H9 (cell line): ENCODE results near the gene GRK4. TPM values are rescaled to one million over a fixed set of nuclear protein-coding genes. Genes with fewer than 3 reads are reported as not detected.

ENCODE experiments used
- DNase-seq: peaks from one replicate; pipeline ENCODE4 v3.0.0-alpha.2; 2017
- H2AFZ ChIP-seq: one replicate; pipeline ENCODE4 v1.6.1; 2013; ENCODE audit warnings: mild to moderate bottlenecking, low read length, control low read depth, moderate library complexity
- H2AK5ac ChIP-seq: 2 replicates; pipeline ENCODE4 v1.6.1; 2013; ENCODE audit warnings: low read length, control low read depth, mixed read lengths; ENCODE audit not compliant: insufficient read length
- H2BK120ac ChIP-seq: one replicate; pipeline ENCODE4 v1.6.1; 2013; ENCODE audit warnings: low read depth, mild to moderate bottlenecking, low read length, control low read depth, inconsistent platforms; ENCODE audit not compliant: poor library complexity, severe bottlenecking
- H2BK12ac ChIP-seq: 2 replicates; pipeline ENCODE4 v1.6.1; 2013; ENCODE audit warnings: low read length, control low read depth, mixed read lengths, low read depth; ENCODE audit not compliant: insufficient read length
- H2BK15ac ChIP-seq: 2 replicates; pipeline ENCODE4 v1.6.1; 2013; ENCODE audit warnings: low read depth, low read length, control low read depth
- H2BK20ac ChIP-seq: one replicate; pipeline ENCODE4 v1.6.1; 2013; ENCODE audit warnings: low read depth, mild to moderate bottlenecking, low read length, control low read depth, inconsistent platforms; ENCODE audit not compliant: poor library complexity, severe bottlenecking
- H2BK5ac ChIP-seq: 2 replicates; pipeline ENCODE4 v1.6.1; 2013; ENCODE audit warnings: low read length, control low read depth, mixed read lengths; ENCODE audit not compliant: insufficient read length
- H3K14ac ChIP-seq: 2 replicates; pipeline ENCODE4 v1.6.1; 2013; ENCODE audit warnings: low read length, control low read depth; ENCODE audit not compliant: insufficient read depth
- H3K18ac ChIP-seq: 2 replicates; pipeline ENCODE4 v1.6.1; 2013; ENCODE audit warnings: low read depth, mild to moderate bottlenecking, mixed read lengths, low read length, control low read depth; ENCODE audit not compliant: insufficient read length
- H3K23ac ChIP-seq: 2 replicates; pipeline ENCODE4 v1.6.1; 2013; ENCODE audit warnings: low read length, control low read depth, mixed read lengths, low read depth; ENCODE audit not compliant: insufficient read length
- H3K23me2 ChIP-seq: 2 replicates; pipeline ENCODE4 v1.6.1; 2013; ENCODE audit warnings: low read depth, mild to moderate bottlenecking, mixed read lengths, low read length, control low read depth; ENCODE audit not compliant: insufficient read length, poor library complexity, severe bottlenecking
- H3K27ac ChIP-seq: 2 replicates; pipeline ENCODE4 v1.5.1; 2013; ENCODE audit warnings: low read length, control low read depth, mixed read lengths, low read depth; ENCODE audit not compliant: insufficient read length
- H3K27me3 ChIP-seq: 2 replicates; pipeline ENCODE4 v1.6.1; 2013; ENCODE audit warnings: low read length, control low read depth, inconsistent platforms; ENCODE audit not compliant: insufficient read depth
- H3K4ac ChIP-seq: 2 replicates; pipeline ENCODE4 v1.6.1; 2013; ENCODE audit warnings: low read depth, mild to moderate bottlenecking, control low read depth, inconsistent platforms, low read length, moderate library complexity
- H3K4me1 ChIP-seq: 2 replicates; pipeline ENCODE4 v1.6.1; 2013; ENCODE audit warnings: low read length, control low read depth, inconsistent platforms; ENCODE audit not compliant: insufficient read depth
- H3K4me2 ChIP-seq: 2 replicates; pipeline ENCODE4 v1.6.1; 2013; ENCODE audit warnings: low read length, control low read depth, mixed read lengths; ENCODE audit not compliant: insufficient read length, insufficient read depth
- H3K56ac ChIP-seq: 2 replicates; pipeline ENCODE4 v1.6.1; 2013; ENCODE audit warnings: low read depth, mild to moderate bottlenecking, mixed read lengths, low read length, control low read depth; ENCODE audit not compliant: insufficient read length
- H3K79me1 ChIP-seq: 2 replicates; pipeline ENCODE4 v1.6.1; 2013; ENCODE audit warnings: low read depth, mild to moderate bottlenecking, moderate library complexity, low read length, control low read depth, inconsistent platforms; ENCODE audit not compliant: insufficient read depth, poor library complexity, severe bottlenecking
- H3K79me2 ChIP-seq: 2 replicates; pipeline ENCODE4 v1.6.1; 2013; ENCODE audit warnings: low read length, control low read depth, inconsistent platforms; ENCODE audit not compliant: insufficient read depth
- H3K9ac ChIP-seq: 2 replicates; pipeline ENCODE4 v1.6.1; 2013; ENCODE audit warnings: low read length, control low read depth, mixed read lengths; ENCODE audit not compliant: insufficient read length; ENCODE audit errors: extremely low read depth
- H3K9me3 ChIP-seq: one replicate; pipeline ENCODE4 v1.6.1; 2013; ENCODE audit warnings: low read depth, low read length, inconsistent platforms; ENCODE audit not compliant: control insufficient read depth
- H3T11ph ChIP-seq: one replicate; pipeline ENCODE4 v1.6.1; 2013; ENCODE audit warnings: mild to moderate bottlenecking, low read length, control low read depth, inconsistent platforms
- H4K20me1 ChIP-seq: one replicate; pipeline ENCODE4 v1.6.1; 2013; ENCODE audit not compliant: control insufficient read depth, insufficient read length, insufficient read depth
- H4K5ac ChIP-seq: 2 replicates; pipeline ENCODE4 v1.6.1; 2013; ENCODE audit warnings: low read depth, mild to moderate bottlenecking, mixed read lengths, low read length, control low read depth; ENCODE audit not compliant: insufficient read length
- H4K8ac ChIP-seq: replicated peaks from 2 replicates; pipeline ENCODE4 v1.6.1; 2013; ENCODE audit warnings: low read length, control low read depth, mixed read lengths, low read depth; ENCODE audit not compliant: insufficient read length
- H4K91ac ChIP-seq: 2 replicates; pipeline ENCODE4 v1.6.1; 2013; ENCODE audit warnings: low read depth, mild to moderate bottlenecking, moderate library complexity, mixed read lengths, low read length, control low read depth; ENCODE audit not compliant: insufficient read length
- H3K27ac Mint-ChIP-seq, 3 experiments: 2 replicates in 2 of 3; 3 replicates in 1 of 3; pipeline ENCODE4 v1.8.0; 2020 to 2021; ENCODE audit warnings: mixed read lengths in 3 of 3, mild to moderate bottlenecking in 1 of 3, moderate library complexity in 1 of 3
- H3K27me3 Mint-ChIP-seq: 2 replicates; pipeline ENCODE4 v1.8.0; 2021; ENCODE audit warnings: low read depth, mild to moderate bottlenecking, moderate library complexity, mixed read lengths
- H3K36me3 Mint-ChIP-seq, 3 experiments: 2 replicates in 2 of 3; 3 replicates in 1 of 3; pipeline ENCODE4 v1.8.0; 2020 to 2021; ENCODE audit warnings: low read depth in 3 of 3, mixed read lengths in 3 of 3; ENCODE audit not compliant: insufficient read depth in 1 of 3
- H3K4me1 Mint-ChIP-seq, 2 experiments: 2 replicates each; pipeline ENCODE4 v1.8.0; 2020; ENCODE audit warnings: mixed read lengths in 2 of 2
- H3K4me3 Mint-ChIP-seq, 2 experiments: 2 replicates in 1 of 2; 3 replicates in 1 of 2; pipeline ENCODE4 v1.8.0; 2020 to 2021; ENCODE audit warnings: mild to moderate bottlenecking in 2 of 2, mixed read lengths in 2 of 2, moderate library complexity in 1 of 2
- H3K9me3 Mint-ChIP-seq, 2 experiments: 2 replicates in 1 of 2; 3 replicates in 1 of 2; pipeline ENCODE4 v1.8.0; 2020; ENCODE audit warnings: mild to moderate bottlenecking in 2 of 2, mixed read lengths in 2 of 2, moderate library complexity in 1 of 2
- CTCF ChIP-seq: fragments of 200-600 bp; sonication (generic); conservative IDR thresholded peaks from 3 replicates; pipeline ENCODE4 v1.8.0; 2021; ENCODE audit warnings: antibody characterized with exemption, mild to moderate bottlenecking
- WGBS: extraction: QIAGEN DNeasy Blood & Tissue Kit; methylation state at CpG from one replicate; pipeline ENCODE4 v1.1.7; 2013; ENCODE audit warnings: missing lambda C conversion rate, low lambda C conversion rate, mixed read lengths; ENCODE audit not compliant: insufficient read length; ENCODE audit errors: extremely low coverage; 5-methylcytosine and 5-hydroxymethylcytosine counted together
- total RNA-seq: library from RNA; stranded (reverse); gene quantifications from 2 replicates; pipeline ENCODE4 v1.2.1, GENCODE V29; 2021

Gene GRK4
- total RNA-seq, 1 experiment from 2014 or later = 4.8 TPM

GRCh38 chr4:3046162-3046561 lies 82.8 kb downstream of the GRK4 start:
- no peak for DNase-seq
- H4K5ac ChIP-seq = no peak overlapping the region
- peaks cover 0 to 2% of the 10 kb centered on the region in 2 experiments; a peak in 2 of 5 replicates for H3K9me3 Mint-ChIP-seq
- no peak overlapping the region for H2AK5ac ChIP-seq
- H3K79me2 ChIP-seq = no peaks in the 10 kb centered on the region
- H2BK120ac ChIP-seq = no peak overlapping the region
- no peak overlapping the region for H3K18ac ChIP-seq
- no peak overlapping the region for H3K9ac ChIP-seq
- H3T11ph ChIP-seq = no peak overlapping the region
- no peak overlapping the region for H2BK12ac ChIP-seq
- H3K9me3 ChIP-seq = no peaks in the 10 kb centered on the region
- H3K27ac Mint-ChIP-seq = no peak overlapping the region
- no peaks in the 10 kb centered on the region for H4K20me1 ChIP-seq
- peaks cover 21 to 22% of the 10 kb centered on the region in 2 experiments for H3K4me1 Mint-ChIP-seq
- no peaks in the 10 kb centered on the region for H3K23me2 ChIP-seq
- no peak overlapping the region for H3K23ac ChIP-seq
- H2BK15ac ChIP-seq = no peak overlapping the region
- no peak overlapping the region for H3K27ac ChIP-seq
- H3K27me3 Mint-ChIP-seq = no peaks in the 10 kb centered on the region
- H4K91ac ChIP-seq = no peak overlapping the region
- no peak overlapping the region for H4K8ac ChIP-seq
- no peak for TF ChIP-seq CTCF
- H3K14ac ChIP-seq = no peak overlapping the region
- H3K4me2 ChIP-seq = no peak overlapping the region
- no peak overlapping the region for H3K4me3 Mint-ChIP-seq
- no peak overlapping the region for H2BK20ac ChIP-seq
- H2BK5ac ChIP-seq = no peak overlapping the region
- no peak overlapping the region for H3K4ac ChIP-seq
- WGBS = no CpG with 5 or more reads among the region's 7 CpGs
- no peaks in the 10 kb centered on the region for H3K79me1 ChIP-seq
- no peaks in the 10 kb centered on the region for H3K27me3 ChIP-seq
- H3K56ac ChIP-seq = no peak overlapping the region
- no peaks in the 10 kb centered on the region; the same call in 1 of the 2 replicates for H3K4me1 ChIP-seq
- H3K36me3 Mint-ChIP-seq = no peaks in the 10 kb centered on the region; a peak in 1 of 7 replicates
- no peak overlapping the region for H2AFZ ChIP-seq
